ENCODE data around the gene SH3RF3.

SH3RF3 gene

GRCh38 chr2:109385506-109385905 lies 256.5 kb downstream of the SH3RF3 start:
- no peak for DNase-seq (ENCODE audit: low read depth)
- TF ChIP-seq CTCF (conservative IDR thresholded peaks at IDR 0.05; ENCODE audit: low read depth, low read length), result no peak
- no peak overlapping the region for H3K4me3 ChIP-seq (ENCODE audit: low read depth, low read length)

- peak; percentile 60 for DNase-seq (ENCODE audit: low read depth)
Observed at GRCh38 chr2:109386004-109386695, 257.1 kb downstream of the SH3RF3 start.

DNA sequence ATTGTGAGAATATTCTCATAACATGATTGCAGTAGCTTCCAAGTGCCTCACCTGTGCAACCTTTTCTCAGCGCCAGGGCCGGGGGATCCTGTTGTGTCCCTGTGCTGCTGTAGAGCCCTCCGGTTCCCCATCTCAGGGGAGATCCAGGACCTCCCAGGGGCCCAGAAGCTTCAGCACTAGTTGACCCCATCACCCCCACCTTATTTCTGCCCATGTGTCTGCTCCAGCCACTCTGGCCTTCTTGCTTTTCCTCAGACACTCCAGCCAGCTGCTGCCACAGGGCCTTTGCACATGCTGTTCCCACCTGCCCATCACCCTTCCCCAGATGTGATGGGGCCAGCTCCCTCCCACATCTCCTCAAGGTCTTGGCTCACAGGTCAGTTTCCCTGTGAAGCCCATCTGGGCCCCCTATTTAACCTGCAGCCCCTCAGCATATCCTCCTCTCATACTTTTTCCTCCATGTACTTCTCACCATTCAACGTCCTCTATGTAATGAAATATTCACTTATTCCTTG lies 258.3 kb downstream of the SH3RF3 start:
- no peak for DNase-seq (ENCODE audit: low read depth)
- H3K4me3 ChIP-seq (ENCODE audit: low read depth, low read length), result no peak overlapping the region
- TF ChIP-seq CTCF (conservative IDR thresholded peaks at IDR 0.05; ENCODE audit: low read depth, low read length), result no peak

More at GRCh38 chr2:109386004-109386695, 257.1 kb downstream of the SH3RF3 start:
- TF ChIP-seq CTCF (conservative IDR thresholded peaks at IDR 0.05; ENCODE audit: low read depth, low read length), result no peak
- H3K4me3 ChIP-seq (ENCODE audit: low read depth, low read length), result no peak overlapping the region

- H3K4me3 ChIP-seq (ENCODE audit: low read depth, low read length), result no peak overlapping the region
- no peak for DNase-seq (ENCODE audit: low read depth)
- TF ChIP-seq CTCF (conservative IDR thresholded peaks at IDR 0.05; ENCODE audit: low read depth, low read length), result no peak
Observed at GRCh38 chr2:109387778-109388469, 258.9 kb downstream of the SH3RF3 start.

- DNase-seq (ENCODE audit: low read depth), result no peak
- TF ChIP-seq CTCF (conservative IDR thresholded peaks at IDR 0.05; ENCODE audit: low read depth, low read length), result no peak
- no peak overlapping the region for H3K4me3 ChIP-seq (ENCODE audit: low read depth, low read length)
Observed at GRCh38 chr2:109391243-109391642, 262.2 kb downstream of the SH3RF3 start.

GRCh38 chr2:109392140-109392539 lies 263.1 kb downstream of the SH3RF3 start:
- DNase-seq (ENCODE audit: low read depth), result no peak
- no peak for TF ChIP-seq CTCF (conservative IDR thresholded peaks at IDR 0.05; ENCODE audit: low read depth, low read length)
- no peak overlapping the region for H3K4me3 ChIP-seq (ENCODE audit: low read depth, low read length)
